Measurements from ENCODE around the gene VRK3. TPM values are rescaled to one million over a fixed set of nuclear protein-coding genes. Genes with fewer than 3 reads are reported as not detected.

VRK3 gene
- total and polyA plus RNA-seq, 2 of the 4 experiments (the other 2 are of a cell fraction) = 28.7 to 35.8 TPM

- no peak for TF ChIP-seq ELK1 (IDR thresholded peaks at IDR 0.05; ENCODE audit: borderline replicate concordance, low read depth, low read length)
Observed at GRCh38 chr19:50003254-50003788, 21.9 kb downstream of the VRK3 start (continued).

GRCh38 chr19:50002386-50002960, 22.7 kb downstream of the VRK3 start:
- no peak for TF ChIP-seq CTCF (conservative IDR thresholded peaks at IDR 0.05; ENCODE audit: low read depth, low read length)
- no peak for TF ChIP-seq USF2 (IDR thresholded peaks at IDR 0.05; ENCODE audit: low read depth, low read length)
- DNase-seq = no peak
- dilution Hi-C loops (cut with HindIII; ENCODE audit: low sequenced_read_pairs, unreplicated experiment) = no loop called here
- intact Hi-C loops (cut with micrococcal nuclease) = no loop called here
- no peak overlapping the region for H3K4me3 ChIP-seq (ENCODE audit: insufficient read depth, low read depth, low read length)
- no peak overlapping the region for H4K5ac ChIP-seq (ENCODE audit: low read depth, low read length)
- H4K91ac ChIP-seq (ENCODE audit: insufficient read depth, low read depth, low read length) = no peak overlapping the region
- in situ Hi-C loops (cut with MboI; ENCODE audit: low sequenced_read_pairs) = no loop called here
- no peak overlapping the region for H3K27ac ChIP-seq (ENCODE audit: insufficient read depth, low read length)
- ChIA-PET CTCF (interaction anchor here (1.4 kb wide), 1 partner anchor 11 kb away, joined by 3 read pairs; no protein-coding TSS in a partner anchor), POLR2A (ENCODE audit: unreplicated experiment) (no interaction called here)
- peaks cover 12 to 56% of the 10 kb centered on the region in 2 experiments for H3K79me1 ChIP-seq (ENCODE audit: low read depth in 1 of 2, low read length in 2 of 2)
- BruUV-seq (replicated peaks) = no TSS peak
- ATAC-seq (ENCODE audit: low read depth) = no peak
- H2BK15ac ChIP-seq (ENCODE audit: low read depth, low read length) = no peak overlapping the region
- no peak overlapping the region for H2AK9ac ChIP-seq (replicated peaks; ENCODE audit: low read depth, low read length, poor library complexity)
- H3K9me1 ChIP-seq (ENCODE audit: insufficient read depth, low read length) = peaks cover 22% of the 10 kb centered on the region
- no peak overlapping the region for H2AFZ ChIP-seq (replicated peaks; ENCODE audit: low read length, poor library complexity)
- WGBS, 2 experiments (ENCODE audit: extremely low coverage in 2 of 2, insufficient read length in 1 of 2) = 91% methylated on average over 3 of the region's 6 CpGs; no CpG with 5 or more reads in 1 of the 2 experiments
- no peak overlapping the region for H3K56ac ChIP-seq (ENCODE audit: extremely low read depth, insufficient read depth, low read length)
- H3K9ac ChIP-seq (ENCODE audit: low read depth, low read length) = no peak overlapping the region
- H3K4me2 ChIP-seq (ENCODE audit: low read depth, low read length) = no peak overlapping the region
- no peak overlapping the region for H3K4ac ChIP-seq (ENCODE audit: low read depth, low read length)
- no peak overlapping the region for H3K14ac ChIP-seq (replicated peaks; ENCODE audit: low read depth, low read length)
- peaks cover 26% of the 10 kb centered on the region for H4K20me1 ChIP-seq (ENCODE audit: insufficient read depth, low read length)
- H2BK20ac ChIP-seq (ENCODE audit: low read depth, low read length) = no peak overlapping the region
- no peak overlapping the region for H3K18ac ChIP-seq (ENCODE audit: low read depth, low read length)
- no peaks in the 10 kb centered on the region for H3K27me3 ChIP-seq (ENCODE audit: control insufficient read depth, insufficient read depth, low read length)
- peak overlapping the region; percentile 60; the same call in 1 of the 2 replicates for H2AK5ac ChIP-seq (ENCODE audit: low read depth, low read length)
- H4K8ac ChIP-seq (ENCODE audit: low read depth in 2 of 2, low read length in 2 of 2) = no peak overlapping the region
- H3K23ac ChIP-seq (ENCODE audit: low read depth, low read length) = no peak overlapping the region
- H2BK120ac ChIP-seq (ENCODE audit: low read depth, low read length) = no peak overlapping the region
- peaks cover 67% of the 10 kb centered on the region for H3K36me3 ChIP-seq (ENCODE audit: control insufficient read depth, insufficient read depth, low read length)
- H3K9me3 ChIP-seq (ENCODE audit: control insufficient read depth, insufficient read depth, low read length) = no peaks in the 10 kb centered on the region
- H3K4me1 ChIP-seq (ENCODE audit: control insufficient read depth, insufficient read depth, low read length) = peaks cover 10% of the 10 kb centered on the region
- no peak overlapping the region for H2BK5ac ChIP-seq (ENCODE audit: low read depth, low read length, poor library complexity, severe bottlenecking)

All from IMR-90 (cell line).